Common myeloid progenitor, CD34-positive (primary cell): ENCODE results near the gene TNIP1. TPM values are rescaled to one million over a fixed set of nuclear protein-coding genes. Genes with fewer than 3 reads are reported as not detected.

ENCODE experiments used
- CTCF ChIA-PET: fragments of 350-600 bp; sonication (Branson Sonifier 250); formaldehyde crosslinking; loops from one replicate; lab custom pipeline; 2021; ENCODE audit warnings: antibody characterized with exemption; lab: Charles Lee
- POLR2A ChIA-PET: fragments of 350-600 bp; sonication (Branson Sonifier 250); formaldehyde crosslinking; loops from one replicate; lab custom pipeline; 2021; ENCODE audit warnings: antibody characterized with exemption; lab: Charles Lee
- DNase-seq, 3 donors: peaks; one replicate each; pipeline versions ENCODE4 v3.0.0 to v3.0.0-alpha.2; 2013
- H3K27ac ChIP-seq, 2 experiments: 1 replicate in 1 of 2; 2 replicates in 1 of 2; pipeline ENCODE4 v1.7.0; 2013; ENCODE audit warnings: inconsistent platforms in 2 of 2, low read length in 2 of 2, mild to moderate bottlenecking in 2 of 2, low read depth in 1 of 2, moderate library complexity in 1 of 2; ENCODE audit not compliant: severe bottlenecking in 2 of 2, insufficient read depth in 1 of 2, poor library complexity in 1 of 2
- H3K27me3 ChIP-seq, 5 experiments: replicated peaks in 2 of 5; 1 replicate in 3 of 5; 2 replicates in 2 of 5; pipeline versions ENCODE4 v1.6.1 to v1.7.0; 2013; ENCODE audit warnings: low read length in 4 of 5, mild to moderate bottlenecking in 2 of 5, moderate library complexity in 2 of 5, inconsistent platforms in 1 of 5; ENCODE audit not compliant: insufficient read depth in 5 of 5, control insufficient read depth in 4 of 5
- H3K36me3 ChIP-seq, 4 experiments: 1 replicate in 2 of 4; 2 replicates in 2 of 4; pipeline versions ENCODE4 v1.6.1 to v1.7.0; 2013; ENCODE audit warnings: low read length in 3 of 4, control low read depth in 1 of 4, mild to moderate bottlenecking in 1 of 4; ENCODE audit not compliant: control insufficient read depth in 4 of 4, insufficient read depth in 4 of 4
- H3K4me1 ChIP-seq, 4 experiments: 1 replicate in 3 of 4; 2 replicates in 1 of 4; pipeline versions ENCODE4 v1.6.1 to v1.7.1; 2013; ENCODE audit warnings: low read length in 3 of 4, mild to moderate bottlenecking in 3 of 4, control low read depth in 1 of 4, inconsistent platforms in 1 of 4, moderate library complexity in 1 of 4; ENCODE audit not compliant: control insufficient read depth in 4 of 4, insufficient read depth in 4 of 4; ENCODE audit errors: control extremely low read depth in 1 of 4
- H3K4me3 ChIP-seq, 7 experiments: 1 replicate in 4 of 7; 2 replicates in 3 of 7; pipeline versions ENCODE4 v1.5.1 to v1.7.0; 2013; ENCODE audit warnings: mild to moderate bottlenecking in 7 of 7, low read length in 6 of 7, moderate library complexity in 6 of 7, inconsistent platforms in 2 of 7, low read depth in 2 of 7, control low read depth in 1 of 7; ENCODE audit not compliant: insufficient read depth in 4 of 7, control insufficient read depth in 1 of 7; ENCODE audit errors: extremely low read depth in 1 of 7
- H3K9me3 ChIP-seq, 5 experiments: 1 replicate in 4 of 5; 2 replicates in 1 of 5; pipeline versions ENCODE4 v1.6.1 to v1.7.1; 2013; ENCODE audit warnings: low read length in 4 of 5, mild to moderate bottlenecking in 2 of 5, inconsistent platforms in 1 of 5, low read depth in 1 of 5, moderate library complexity in 1 of 5; ENCODE audit not compliant: control insufficient read depth in 4 of 5, insufficient read depth in 2 of 5; ENCODE audit errors: control extremely low read depth in 1 of 5
- WGBS: methylation state at CpG from one replicate; pipeline ENCODE4 v1.1.5; 2013; ENCODE audit not compliant: insufficient coverage; 5-methylcytosine and 5-hydroxymethylcytosine counted together
- polyA plus RNA-seq: library from polyadenylated mRNA; unstranded; fragments of 120-200 nt; gene quantifications from one replicate; pipeline ENCODE4 v1.2.1, GENCODE V29; 2013

The TNIP1 gene, protein sequence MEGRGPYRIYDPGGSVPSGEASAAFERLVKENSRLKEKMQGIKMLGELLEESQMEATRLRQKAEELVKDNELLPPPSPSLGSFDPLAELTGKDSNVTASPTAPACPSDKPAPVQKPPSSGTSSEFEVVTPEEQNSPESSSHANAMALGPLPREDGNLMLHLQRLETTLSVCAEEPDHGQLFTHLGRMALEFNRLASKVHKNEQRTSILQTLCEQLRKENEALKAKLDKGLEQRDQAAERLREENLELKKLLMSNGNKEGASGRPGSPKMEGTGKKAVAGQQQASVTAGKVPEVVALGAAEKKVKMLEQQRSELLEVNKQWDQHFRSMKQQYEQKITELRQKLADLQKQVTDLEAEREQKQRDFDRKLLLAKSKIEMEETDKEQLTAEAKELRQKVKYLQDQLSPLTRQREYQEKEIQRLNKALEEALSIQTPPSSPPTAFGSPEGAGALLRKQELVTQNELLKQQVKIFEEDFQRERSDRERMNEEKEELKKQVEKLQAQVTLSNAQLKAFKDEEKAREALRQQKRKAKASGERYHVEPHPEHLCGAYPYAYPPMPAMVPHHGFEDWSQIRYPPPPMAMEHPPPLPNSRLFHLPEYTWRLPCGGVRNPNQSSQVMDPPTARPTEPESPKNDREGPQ
- 71.8 TPM for polyA plus RNA-seq

DNA sequence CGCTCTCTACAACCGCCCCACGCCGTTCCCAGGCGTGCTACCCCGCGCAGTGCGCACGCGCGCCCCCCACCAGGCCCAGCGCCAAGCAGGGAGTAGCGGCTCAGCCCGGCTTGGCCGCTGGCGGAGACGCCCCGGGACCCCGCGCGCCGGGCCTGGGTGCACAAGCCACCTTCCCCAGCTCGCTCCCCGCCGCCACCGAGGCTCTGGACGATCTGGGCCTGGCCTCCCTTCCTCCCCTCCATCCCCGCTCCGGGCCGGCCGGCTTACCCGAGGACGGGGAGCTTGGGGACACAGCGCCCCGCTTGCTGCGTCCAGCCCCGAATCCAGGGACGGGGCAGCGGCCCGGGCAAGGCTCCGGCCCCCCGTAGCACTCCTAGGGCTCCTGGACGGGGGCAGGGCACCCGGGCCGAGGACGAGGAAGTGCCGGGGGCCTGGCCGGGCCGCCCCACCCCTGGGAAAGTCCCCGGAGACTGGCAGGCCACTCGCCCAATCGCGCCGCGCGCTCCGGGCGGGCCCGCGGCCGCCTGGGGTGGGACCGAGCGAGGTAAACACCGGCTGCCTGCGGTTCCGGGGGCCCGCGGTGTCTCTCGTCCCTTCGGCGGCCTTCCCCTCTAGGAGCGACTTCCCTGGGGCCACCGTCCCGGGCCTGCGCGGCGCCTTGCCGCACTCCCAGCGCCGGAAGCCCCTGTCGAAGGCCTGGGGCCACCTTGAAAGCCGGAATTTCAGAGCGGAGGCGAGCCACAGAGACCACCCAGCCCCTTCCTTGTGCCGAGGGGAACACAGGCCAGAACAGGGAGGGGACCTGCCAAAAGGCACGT is at the start of gene TNIP1:
Gene TNIP1, minus strand, starts transcription at position 422 of the 818 bp plus-strand sequence. CDS start 15,939 bp downstream, outside the sequence.
- Histone ChIP-seq H3K9me3 (no peaks in the 10 kb centered on the region), H3K27ac (peak within 1 kb of the TSS; percentile 99), H3K27me3 (no peaks in the 10 kb centered on the region), H3K4me3 (peak within 1 kb of the TSS; percentile 77 to 90 (median 83)), H3K36me3 (peaks cover 0 to 21% (median 9%) of the 10 kb centered on the region in 4 experiments), H3K4me1 (peaks cover 20 to 68% (median 57%) of the 10 kb centered on the region in 4 experiments)
- POLR2A ChIA-PET = interaction anchor here (0.7 to 1.7 kb wide), 8 partner anchors 10 to 172 kb away, joined by 3 to 7 read pairs (median 4); partner anchors contain the start of gene GM2A
- CTCF ChIA-PET = interaction anchor here (0.8 to 45.7 kb wide), 7 partner anchors 10 to 33 kb away, joined by 3 to 1757 read pairs (median 4); no protein-coding TSS in a partner anchor
- peak; percentile 89 to 96 (median 95) for DNase-seq
- WGBS = under 1% methylated on average over 85 of the region's 86 CpGs

DNA sequence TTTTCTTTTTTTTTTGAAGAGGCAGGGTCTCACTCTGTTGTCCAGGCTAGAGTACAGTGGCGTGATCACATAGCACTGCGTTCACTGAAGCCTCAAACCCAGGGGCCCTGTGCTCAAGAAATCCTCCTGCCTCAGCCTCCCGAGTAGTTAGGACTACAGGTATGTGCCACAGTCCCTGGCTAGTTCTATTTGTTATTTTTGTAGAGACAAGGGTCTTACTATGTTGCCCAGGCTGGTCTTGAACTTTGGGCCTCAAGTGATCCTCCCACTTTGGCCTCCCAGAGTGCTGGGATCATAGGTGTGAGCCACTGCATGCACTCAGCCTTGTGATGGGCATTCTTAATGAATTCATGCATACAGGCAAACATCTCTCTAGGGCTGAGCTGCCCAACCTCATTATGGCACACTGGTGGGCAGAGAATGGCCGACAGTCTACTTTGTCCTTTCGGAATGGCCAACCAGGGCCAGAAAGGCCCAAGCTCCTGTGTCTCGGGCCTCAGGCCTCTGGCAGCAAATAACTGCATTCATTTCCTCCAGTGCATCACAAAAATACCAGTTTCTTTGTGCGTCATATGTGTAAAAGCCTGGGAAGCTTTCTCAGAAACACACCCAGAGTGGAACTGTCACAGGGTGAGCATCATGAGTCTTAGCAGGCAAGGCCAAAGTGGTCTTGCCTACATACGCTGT is 49.5 kb upstream of the TNIP1 start:
- no peak overlapping the region for H3K4me3 ChIP-seq
- 97% methylated on average over 7 of the region's 8 CpGs for WGBS
- no peaks in the 10 kb centered on the region for H3K9me3 ChIP-seq
- peaks cover 2 to 10% (median 6%) of the 10 kb centered on the region in 4 experiments for H3K4me1 ChIP-seq
- H3K27me3 ChIP-seq = no peaks in the 10 kb centered on the region
- DNase-seq = no peak
- H3K36me3 ChIP-seq = peaks cover 27 to 97% (median 71%) of the 10 kb centered on the region in 4 experiments
- POLR2A ChIA-PET = interaction anchor here (1.2 kb wide), 1 partner anchor 27 kb away, joined by 3 read pairs; the partner anchor contains the start of gene ANXA6
- no peak overlapping the region for H3K27ac ChIP-seq
- CTCF ChIA-PET = interaction anchor here (0.7 to 49.9 kb wide), 10 partner anchors 10 to 110 kb away, joined by 3 to 1757 read pairs (median 10); partner anchors contain the start of gene TNIP1

DNA sequence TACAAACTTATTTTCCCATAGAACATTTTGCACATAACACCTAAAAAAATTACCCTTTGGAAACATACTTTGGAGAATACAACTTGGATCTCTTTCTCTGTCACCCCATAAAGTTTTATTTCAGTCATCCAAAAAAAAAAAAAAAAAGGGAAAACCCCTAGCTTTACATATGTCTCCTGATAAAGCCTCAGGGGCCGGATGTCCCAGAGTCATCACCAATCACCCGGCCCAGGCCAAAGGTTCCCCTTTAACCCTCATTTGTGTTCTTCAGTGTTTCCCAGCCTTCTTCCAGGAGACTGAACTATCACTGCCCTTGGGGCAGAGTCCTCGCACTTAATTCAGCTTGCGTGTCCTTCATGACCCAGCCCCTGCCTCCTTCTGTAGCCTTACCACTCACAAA is 48.0 kb upstream of the TNIP1 start:
- H3K27ac ChIP-seq = no peak overlapping the region
- POLR2A ChIA-PET = interaction anchor here (0.6 kb wide), 2 partner anchors 20 to 26 kb away, joined by 4 to 6 read pairs; no protein-coding TSS in a partner anchor
- peaks cover 2 to 16% (median 9%) of the 10 kb centered on the region in 4 experiments for H3K4me1 ChIP-seq
- CTCF ChIA-PET = interaction anchor here (0.7 to 49.9 kb wide), 13 partner anchors 8 to 110 kb away, joined by 3 to 1757 read pairs (median 7); partner anchors contain the start of genes ANXA6 and TNIP1
- no peak overlapping the region for H3K4me3 ChIP-seq
- no peak for DNase-seq
- no peaks in the 10 kb centered on the region for H3K9me3 ChIP-seq
- WGBS = 84% methylated on average over 4 of the region's 4 CpGs
- peaks cover 18 to 84% (median 66%) of the 10 kb centered on the region in 4 experiments for H3K36me3 ChIP-seq
- H3K27me3 ChIP-seq = no peaks in the 10 kb centered on the region

DNA sequence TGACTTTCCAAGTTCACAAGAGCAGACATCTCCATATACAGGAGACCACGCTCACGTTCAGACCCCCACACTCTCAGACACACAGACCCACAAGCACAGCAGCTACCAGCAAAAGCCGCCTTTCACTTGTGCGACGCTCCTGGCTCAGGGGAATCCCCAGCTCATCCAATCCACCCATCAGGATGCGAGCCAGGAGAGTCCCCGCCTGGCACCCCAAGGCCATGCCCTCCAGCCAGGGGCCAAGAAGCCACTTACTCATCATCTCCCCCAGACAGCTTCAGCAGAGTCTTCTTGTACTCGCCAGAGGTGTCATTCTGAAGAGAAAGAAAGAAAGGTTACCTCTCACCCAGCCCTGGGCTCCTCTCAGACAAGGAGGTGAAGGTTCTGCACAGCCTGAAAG is 47.1 kb upstream of the TNIP1 start:
- 100% methylated on average over 1 of the region's 8 CpGs for WGBS
- Histone ChIP-seq H3K9me3 (no peaks in the 10 kb centered on the region), H3K4me1 (peaks cover 0 to 21% (median 11%) of the 10 kb centered on the region in 4 experiments), H3K27ac (no peak overlapping the region), H3K4me3 (no peak overlapping the region), H3K36me3 (peaks cover 17 to 83% (median 64%) of the 10 kb centered on the region in 4 experiments), H3K27me3 (no peaks in the 10 kb centered on the region)
- ChIA-PET CTCF (interaction anchor here (3.0 to 49.9 kb wide), 7 partner anchors 8 to 112 kb away, joined by 49 to 1757 read pairs (median 58); partner anchors contain the start of gene TNIP1), POLR2A (no interaction called here)
- DNase-seq = no peak

DNA sequence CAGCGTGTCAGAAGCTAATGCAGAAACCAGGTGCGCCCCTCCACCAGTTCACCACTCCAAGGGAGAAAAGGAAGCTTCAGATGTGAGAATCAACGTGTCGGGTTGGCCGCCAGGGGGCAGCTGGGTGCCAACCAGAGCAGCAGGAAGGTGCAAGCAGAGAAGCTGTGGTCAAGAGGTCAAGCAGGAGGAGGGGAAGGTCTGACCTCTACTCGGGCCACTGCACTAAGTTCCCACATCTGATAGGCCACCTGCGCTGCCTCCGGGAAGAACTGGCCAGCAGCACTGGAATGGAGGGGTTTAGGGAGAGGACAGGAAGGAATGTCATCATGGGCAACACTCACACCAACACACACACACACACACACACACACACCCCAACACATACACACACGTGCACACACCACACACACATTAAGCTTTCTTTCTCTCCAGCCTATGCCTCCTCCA is 45.4 kb upstream of the TNIP1 start:
- peak; percentile 50 to 67 (median 58) for DNase-seq
- no peaks in the 10 kb centered on the region for H3K9me3 ChIP-seq
- WGBS = 17% methylated on average over 7 of the region's 9 CpGs
- H3K4me1 ChIP-seq = peaks cover 0 to 21% (median 11%) of the 10 kb centered on the region in 4 experiments
- H3K4me3 ChIP-seq = no peak overlapping the region
- no peaks in the 10 kb centered on the region for H3K27me3 ChIP-seq
- ChIA-PET CTCF (interaction anchor here (0.5 to 49.9 kb wide), 31 partner anchors 10 to 619 kb away, joined by 3 to 1757 read pairs (median 4); partner anchors contain the start of genes ANXA6, CCDC69 and TNIP1), POLR2A (interaction anchor here (0.6 to 1.4 kb wide), 2 partner anchors 38 to 50 kb away, joined by 3 to 5 read pairs; no protein-coding TSS in a partner anchor)
- H3K36me3 ChIP-seq = peaks cover 27 to 83% (median 66%) of the 10 kb centered on the region in 4 experiments
- peak overlapping the region in 1 of 2 experiments; percentile 2 for H3K27ac ChIP-seq
